Suprapubic skin (tissue), 4 donors: ENCODE measurements around the gene LRMDA. TPM values are rescaled to one million over a fixed set of nuclear protein-coding genes. Genes with fewer than 3 reads are reported as not detected.

Source experiments
- DNase-seq, 2 donors: peaks; one replicate each; pipeline ENCODE4 v3.0.0-alpha.2; 2019; ENCODE audit warnings: low spot score in 2 of 2
- H3K27ac ChIP-seq: fragments of 200-600 bp; sonication (generic); one replicate; pipeline ENCODE4 v1.5.1; 2019
- H3K27me3 ChIP-seq: fragments of 200-600 bp; sonication (generic); one replicate; pipeline ENCODE4 v1.5.1; 2019
- H3K36me3 ChIP-seq: fragments of 200-600 bp; sonication (generic); one replicate; pipeline ENCODE4 v1.5.1; 2019
- H3K4me1 ChIP-seq: fragments of 200-600 bp; sonication (generic); one replicate; pipeline ENCODE4 v1.5.1; 2019
- H3K4me3 ChIP-seq: fragments of 200-600 bp; sonication (generic); one replicate; pipeline ENCODE4 v1.5.1; 2019; ENCODE audit warnings: mild to moderate bottlenecking
- H3K9me3 ChIP-seq: fragments of 200-600 bp; sonication (generic); one replicate; pipeline ENCODE4 v1.5.1; 2019
- EP300 ChIP-seq: sonication (generic); formaldehyde crosslinking; IDR thresholded peaks from one replicate; pipeline ENCODE4 v1.6.1; 2017; ENCODE audit warnings: antibody characterized with exemption
- POLR2A ChIP-seq, 2 donors: fragments of 450-650 bp; IDR thresholded peaks; one replicate each; pipeline ENCODE4 v1.6.1; 2017; ENCODE audit warnings: antibody characterized with exemption in 2 of 2, mild to moderate bottlenecking in 2 of 2, moderate library complexity in 2 of 2
- POLR2AphosphoS5 ChIP-seq, 3 donors: sonication (generic); formaldehyde crosslinking; IDR thresholded peaks; one replicate each; pipeline ENCODE4 v1.6.1; 2017; ENCODE audit warnings: antibody characterized with exemption in 3 of 3
- WGBS: methylation state at CpG from one replicate; pipeline ENCODE4 v1.1.5; 2018; 5-methylcytosine and 5-hydroxymethylcytosine counted together
- total RNA-seq, 4 donors: library from RNA; depleted of rRNA; stranded (reverse); fragments of >200 nt; gene quantifications; one replicate each; pipeline ENCODE4 v1.1.0, GENCODE V29; 2016
- TF ChIP-seq, protein P1 (sequence below), 2 donors: fragments of 200-600 bp in 1 of 2; fragments of 450-650 bp in 1 of 2; sonication (generic) in 1 of 2; IDR thresholded peaks; one replicate each; pipeline ENCODE4 v1.5.1; 2016 to 2019; ENCODE audit warnings: antibody characterized with exemption in 2 of 2, mild to moderate bottlenecking in 1 of 2, moderate library complexity in 1 of 2

The LRMDA gene
- total RNA-seq, 4 donors from 2014 or later = 0.10 to 2.9 (median 1.9) TPM; not detected in 1

DNA sequence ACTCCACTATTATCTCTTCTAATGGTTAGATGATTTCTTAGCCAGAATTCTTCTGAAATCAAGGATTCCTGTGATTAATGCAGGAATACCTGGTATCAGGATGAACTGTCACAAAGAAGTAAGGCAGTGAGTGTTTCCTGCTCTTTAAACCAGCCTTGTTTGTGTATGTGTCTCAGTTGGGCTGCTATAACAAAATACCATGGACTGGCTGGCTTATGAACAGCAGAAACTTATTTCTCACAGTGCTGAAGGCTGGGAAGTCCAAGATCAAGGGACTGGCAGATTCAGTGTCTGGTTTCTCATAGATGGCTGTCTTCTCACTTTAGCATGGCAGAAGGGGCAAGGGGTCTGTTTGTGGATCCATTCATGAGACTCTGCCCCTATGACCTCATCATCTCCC is 42.7 kb downstream of the LRMDA start:
- no peak overlapping the region for H3K4me3 ChIP-seq
- no peaks in the 10 kb centered on the region for H3K36me3 ChIP-seq
- H3K9me3 ChIP-seq = no peaks in the 10 kb centered on the region
- H3K27me3 ChIP-seq = no peaks in the 10 kb centered on the region
- H3K4me1 ChIP-seq = peaks cover 28% of the 10 kb centered on the region
- no peak overlapping the region for H3K27ac ChIP-seq
- TF ChIP-seq EP300 (no peak), POLR2A (IDR thresholded peaks at IDR 0.05) (no peak), POLR2AphosphoS5 (IDR thresholded peaks at IDR 0.05) (no peak)
- TF ChIP-seq, protein P1, sequence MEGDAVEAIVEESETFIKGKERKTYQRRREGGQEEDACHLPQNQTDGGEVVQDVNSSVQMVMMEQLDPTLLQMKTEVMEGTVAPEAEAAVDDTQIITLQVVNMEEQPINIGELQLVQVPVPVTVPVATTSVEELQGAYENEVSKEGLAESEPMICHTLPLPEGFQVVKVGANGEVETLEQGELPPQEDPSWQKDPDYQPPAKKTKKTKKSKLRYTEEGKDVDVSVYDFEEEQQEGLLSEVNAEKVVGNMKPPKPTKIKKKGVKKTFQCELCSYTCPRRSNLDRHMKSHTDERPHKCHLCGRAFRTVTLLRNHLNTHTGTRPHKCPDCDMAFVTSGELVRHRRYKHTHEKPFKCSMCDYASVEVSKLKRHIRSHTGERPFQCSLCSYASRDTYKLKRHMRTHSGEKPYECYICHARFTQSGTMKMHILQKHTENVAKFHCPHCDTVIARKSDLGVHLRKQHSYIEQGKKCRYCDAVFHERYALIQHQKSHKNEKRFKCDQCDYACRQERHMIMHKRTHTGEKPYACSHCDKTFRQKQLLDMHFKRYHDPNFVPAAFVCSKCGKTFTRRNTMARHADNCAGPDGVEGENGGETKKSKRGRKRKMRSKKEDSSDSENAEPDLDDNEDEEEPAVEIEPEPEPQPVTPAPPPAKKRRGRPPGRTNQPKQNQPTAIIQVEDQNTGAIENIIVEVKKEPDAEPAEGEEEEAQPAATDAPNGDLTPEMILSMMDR (IDR thresholded peaks at IDR 0.05) = no peak
- DNase-seq = no peak

DNA sequence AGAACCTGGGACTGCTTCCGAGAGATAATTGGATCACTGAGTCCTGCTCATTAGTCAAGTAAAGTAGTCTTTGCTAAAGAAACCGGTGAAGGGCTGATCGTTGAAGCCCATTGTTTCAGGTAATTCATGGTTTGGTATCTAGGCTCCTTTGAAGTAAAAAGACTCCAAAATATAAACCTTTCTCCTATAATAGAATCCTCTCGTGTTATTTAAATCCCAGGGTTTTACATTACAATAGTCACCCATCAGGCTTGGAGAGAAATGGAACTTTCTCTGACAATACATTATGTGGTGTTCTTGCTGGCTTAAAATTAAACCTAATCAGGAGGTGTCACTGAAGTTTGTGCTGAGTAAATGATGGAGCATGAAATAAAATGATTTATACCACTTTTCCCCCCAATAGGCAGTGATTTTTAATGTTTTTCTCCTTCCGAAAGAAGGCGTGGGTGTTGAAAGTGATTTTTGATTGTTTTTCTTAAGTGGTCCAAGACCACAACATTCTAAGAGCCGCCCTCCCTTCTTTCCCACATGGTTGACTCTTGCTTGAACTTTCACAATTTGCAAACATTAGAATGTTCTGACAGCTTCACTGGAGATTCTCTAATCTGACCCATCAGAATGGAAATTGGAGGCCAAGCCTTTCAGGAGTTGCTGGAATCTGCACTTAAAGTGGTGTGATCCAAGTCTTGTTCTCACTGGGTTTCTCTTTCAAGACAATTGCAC is 44.2 kb downstream of the LRMDA start:
- DNase-seq = no peak
- H3K9me3 ChIP-seq = no peaks in the 10 kb centered on the region
- WGBS = 74% methylated on average over 7 of the region's 7 CpGs
- H3K36me3 ChIP-seq = no peaks in the 10 kb centered on the region
- H3K4me1 ChIP-seq = peaks cover 13% of the 10 kb centered on the region
- no peak overlapping the region for H3K27ac ChIP-seq
- H3K4me3 ChIP-seq = no peak overlapping the region
- TF ChIP-seq POLR2AphosphoS5 (IDR thresholded peaks at IDR 0.05) (peak in 1 of 3 donors; percentile 18), EP300 (no peak), POLR2A (IDR thresholded peaks at IDR 0.05) (no peak)
- TF ChIP-seq, protein P1 (IDR thresholded peaks at IDR 0.05) = no peak
- no peaks in the 10 kb centered on the region for H3K27me3 ChIP-seq

DNA sequence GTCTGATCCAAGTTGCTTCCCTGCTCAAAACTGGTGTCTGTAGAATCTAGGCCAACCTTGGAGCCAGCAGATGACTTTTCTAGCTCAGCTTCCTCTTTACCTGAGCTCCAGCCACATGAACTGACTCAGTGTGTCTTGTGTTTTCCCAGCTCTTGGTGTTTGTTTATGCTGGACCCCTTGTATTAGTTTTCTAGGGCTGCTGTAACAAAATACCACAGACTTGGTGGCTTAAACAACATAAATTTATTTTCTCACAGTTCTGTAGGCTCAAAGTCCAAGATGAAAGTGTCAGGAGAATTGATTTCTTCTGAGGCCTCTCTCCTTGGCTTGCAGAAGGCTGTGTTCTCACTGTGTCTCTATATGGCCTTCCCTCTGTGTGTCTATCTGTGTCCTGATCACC is 45.1 kb downstream of the LRMDA start:
- TF ChIP-seq, protein P1 (IDR thresholded peaks at IDR 0.05) = no peak
- TF ChIP-seq POLR2A (IDR thresholded peaks at IDR 0.05) (no peak), EP300 (no peak), POLR2AphosphoS5 (IDR thresholded peaks at IDR 0.05) (no peak)
- Histone ChIP-seq H3K27ac (no peak overlapping the region), H3K4me1 (peaks cover 5% of the 10 kb centered on the region), H3K36me3 (no peaks in the 10 kb centered on the region), H3K27me3 (no peaks in the 10 kb centered on the region), H3K4me3 (no peak overlapping the region), H3K9me3 (no peaks in the 10 kb centered on the region)
- no peak for DNase-seq

DNA sequence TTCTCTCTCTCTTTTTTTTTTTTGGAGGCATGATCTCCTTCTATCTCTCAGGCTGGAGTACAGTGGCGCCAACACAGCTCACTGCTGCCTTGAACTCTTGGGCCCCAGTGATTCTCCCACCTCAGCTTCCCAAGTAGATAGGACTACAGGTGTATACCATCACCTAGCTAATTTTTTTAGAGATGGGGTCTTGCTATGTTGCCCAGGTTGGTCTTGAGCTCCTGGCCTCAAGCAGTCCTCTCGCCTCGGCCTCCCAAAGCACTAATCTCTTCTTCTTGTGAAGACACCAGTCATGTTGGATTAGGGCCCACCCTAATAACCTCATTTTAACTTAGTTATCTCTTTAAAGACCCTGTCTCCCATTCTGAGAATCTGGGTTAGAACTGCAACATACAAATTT is 45.6 kb downstream of the LRMDA start:
- Histone ChIP-seq H3K27me3 (no peaks in the 10 kb centered on the region), H3K4me1 (peaks cover 5% of the 10 kb centered on the region), H3K9me3 (no peaks in the 10 kb centered on the region), H3K36me3 (no peaks in the 10 kb centered on the region), H3K27ac (no peak overlapping the region), H3K4me3 (no peak overlapping the region)
- TF ChIP-seq POLR2A (IDR thresholded peaks at IDR 0.05) = no peak
- no peak for TF ChIP-seq POLR2AphosphoS5 (IDR thresholded peaks at IDR 0.05)
- TF ChIP-seq, protein P1 (IDR thresholded peaks at IDR 0.05) = no peak
- no peak for TF ChIP-seq EP300
- 100% methylated on average over 3 of the region's 3 CpGs for WGBS
- no peak for DNase-seq

DNA sequence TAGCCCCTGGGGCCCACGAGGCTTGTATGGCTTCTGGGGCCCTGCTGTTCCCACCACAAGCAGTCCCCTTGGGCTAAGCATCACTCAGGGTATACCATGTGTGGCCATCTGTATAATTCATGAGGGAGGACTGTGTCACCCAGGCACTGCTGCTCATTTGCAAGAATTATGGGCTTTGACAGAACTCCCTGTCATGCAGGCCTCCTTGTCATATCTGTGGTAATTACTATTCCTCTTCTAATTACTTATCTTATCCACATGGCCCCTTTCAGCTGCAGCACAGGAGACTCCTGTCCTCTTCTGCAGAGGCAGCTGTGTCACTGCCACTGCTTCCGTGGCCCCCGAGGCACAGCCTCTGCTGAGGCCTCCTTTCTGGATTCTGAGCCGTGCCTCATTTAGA is 46.3 kb downstream of the LRMDA start:
- TF ChIP-seq, protein P1 (IDR thresholded peaks at IDR 0.05) = no peak
- TF ChIP-seq POLR2A (IDR thresholded peaks at IDR 0.05) (no peak), EP300 (no peak), POLR2AphosphoS5 (IDR thresholded peaks at IDR 0.05) (no peak)
- no peak overlapping the region for H3K4me3 ChIP-seq
- no peaks in the 10 kb centered on the region for H3K27me3 ChIP-seq
- H3K9me3 ChIP-seq = no peaks in the 10 kb centered on the region
- H3K36me3 ChIP-seq = no peaks in the 10 kb centered on the region
- H3K27ac ChIP-seq = no peak overlapping the region
- DNase-seq = no peak
- peaks cover 3% of the 10 kb centered on the region for H3K4me1 ChIP-seq
- 81% methylated on average over 4 of the region's 4 CpGs for WGBS
